Testis (tissue), 3 donors: ENCODE results near the gene CACNA1I. TPM values are rescaled to one million over a fixed set of nuclear protein-coding genes. Genes with fewer than 3 reads are reported as not detected.

Source experiments
- DNase-seq: peaks from one replicate; pipeline ENCODE4 v3.0.0-alpha.2; 2019
- H3K27ac ChIP-seq, 2 donors: fragments of 200-600 bp; sonication (generic); one replicate each; pipeline ENCODE4 v1.5.1; 2019
- H3K27me3 ChIP-seq: fragments of 200-600 bp; sonication (generic); one replicate; pipeline ENCODE4 v1.5.1; 2019
- H3K36me3 ChIP-seq: fragments of 200-600 bp; sonication (generic); one replicate; pipeline ENCODE4 v1.5.1; 2017; ENCODE audit warnings: low read depth; ENCODE audit errors: missing control alignments
- H3K4me1 ChIP-seq: fragments of 200-600 bp; sonication (generic); one replicate; pipeline ENCODE4 v1.5.1; 2019
- H3K4me3 ChIP-seq, 2 donors: fragments of 200-600 bp; sonication (generic); one replicate each; pipeline ENCODE4 v1.5.1; 2017 to 2019
- H3K9me3 ChIP-seq: fragments of 200-600 bp; sonication (generic); one replicate; pipeline ENCODE4 v1.5.1; 2017
- CTCF ChIP-seq, 3 experiments: fragments of 450-650 bp in 2 of 3; fragments of 200-600 bp in 1 of 3; sonication (generic) in 1 of 3; IDR thresholded peaks; one replicate each; pipeline ENCODE4 v1.5.1; 2016 to 2019; ENCODE audit warnings: antibody characterized with exemption in 3 of 3, mild to moderate bottlenecking in 2 of 3, moderate library complexity in 1 of 3
- POLR2A ChIP-seq: fragments of 450-650 bp; IDR thresholded peaks from one replicate; pipeline ENCODE4 v1.6.1; 2017; ENCODE audit warnings: antibody characterized with exemption, mild to moderate bottlenecking, moderate library complexity
- WGBS, 2 donors: methylation state at CpG; one replicate each; pipeline ENCODE4 v1.1.5; 2018; 5-methylcytosine and 5-hydroxymethylcytosine counted together
- intact Hi-C: fragments of 100-400 bp; cut with DNase I; formaldehyde crosslinking; loops from one replicate; pipeline ENCODE4 v1.15.1; 2023; ENCODE audit warnings: low total_unique reads
- polyA plus RNA-seq: library from polyadenylated mRNA; stranded (reverse); fragments of 350-450 nt; fragmentation: Illumina TruSeq; extraction: RNeasy Lipid Tissue Mini Kit (QIAGEN cat#74804); gene quantifications from one replicate; pipeline ENCODE4 v1.2.3, GENCODE V29; 2014; ENCODE audit warnings: low read depth, low replicate concordance; ENCODE audit not compliant: insufficient read depth
- total RNA-seq, 2 donors: library from RNA; depleted of rRNA; stranded (reverse); fragments of >200 nt; gene quantifications; one replicate each; pipeline ENCODE4 v1.2.3, GENCODE V29; 2016

CACNA1I gene
- total and polyA plus RNA-seq, 3 donors from 2014 or later, result 1.3 to 2.0 (median 1.7) TPM

GRCh38 chr22:39725351-39726035 lies 154.9 kb downstream of the CACNA1I start:
- TF ChIP-seq CTCF (IDR thresholded peaks at IDR 0.05), result no peak
- WGBS, 2 donors, result 82 to 90% methylated on average over 3 to 9 of the region's 9 CpGs

GRCh38 chr22:39727541-39727940 lies 157.0 kb downstream of the CACNA1I start:
- Histone ChIP-seq H3K27ac (no peak overlapping the region), H3K4me3 (no peak overlapping the region), H3K36me3 (no peaks in the 10 kb centered on the region), H3K4me1 (peaks cover 15% of the 10 kb centered on the region), H3K27me3 (no peaks in the 10 kb centered on the region), H3K9me3 (no peaks in the 10 kb centered on the region)
- intact Hi-C loops, result no loop called here
- no peak for TF ChIP-seq POLR2A
- no peak for TF ChIP-seq CTCF (IDR thresholded peaks at IDR 0.05)
- WGBS, 2 donors, result 63 to 74% methylated on average over 14 to 15 of the region's 15 CpGs
- no peak for DNase-seq

More at GRCh38 chr22:39725351-39726035, 154.9 kb downstream of the CACNA1I start:
- H3K36me3 ChIP-seq, result no peaks in the 10 kb centered on the region
- H3K4me3 ChIP-seq, result no peak overlapping the region
- H3K9me3 ChIP-seq, result no peaks in the 10 kb centered on the region
- DNase-seq, result no peak
- no peaks in the 10 kb centered on the region for H3K27me3 ChIP-seq
- H3K27ac ChIP-seq, result no peak overlapping the region
- H3K4me1 ChIP-seq, result peaks cover 28% of the 10 kb centered on the region
- intact Hi-C loops, result no loop called here

GRCh38 chr22:39728236-39728860 lies 157.8 kb downstream of the CACNA1I start:
- H3K27me3 ChIP-seq, result no peaks in the 10 kb centered on the region
- H3K36me3 ChIP-seq, result no peaks in the 10 kb centered on the region
- no peak overlapping the region for H3K27ac ChIP-seq
- WGBS, 2 donors, result 86 to 93% methylated on average over 11 to 12 of the region's 12 CpGs
- DNase-seq, result no peak
- intact Hi-C loops, result no loop called here
- H3K4me1 ChIP-seq, result peaks cover 14% of the 10 kb centered on the region
- no peak for TF ChIP-seq CTCF (IDR thresholded peaks at IDR 0.05)
- TF ChIP-seq POLR2A, result no peak
- no peaks in the 10 kb centered on the region for H3K9me3 ChIP-seq
- H3K4me3 ChIP-seq, result no peak overlapping the region

- TF ChIP-seq CTCF (IDR thresholded peaks at IDR 0.05) (no peak), POLR2A (no peak)
- no peaks in the 10 kb centered on the region for H3K9me3 ChIP-seq
- intact Hi-C loops, result no loop called here
- no peak overlapping the region for H3K4me3 ChIP-seq
- H3K4me1 ChIP-seq, result peaks cover 4% of the 10 kb centered on the region
- no peaks in the 10 kb centered on the region for H3K36me3 ChIP-seq
- 77 to 80% methylated on average over 10 to 13 of the region's 13 CpGs for WGBS, 2 donors
- DNase-seq, result no peak
- no peak overlapping the region for H3K27ac ChIP-seq
- no peaks in the 10 kb centered on the region for H3K27me3 ChIP-seq
Observed at GRCh38 chr22:39729141-39729934, 158.8 kb downstream of the CACNA1I start.
